MCF 10A (cell line): ENCODE results near the gene PADI1. TPM values are rescaled to one million over a fixed set of nuclear protein-coding genes. Genes with fewer than 3 reads are reported as not detected.

ENCODE experiments used
- BruUV-seq: library from RNA; stranded (reverse); fragments of 400-500 nt; replicated peaks from 2 replicates; lab custom pipeline; 2021; lab: Mats Ljungman, UMichigan
- CTCF ChIA-PET: fragments of 300-600 bp; sonication (Branson Sonifier 250); formaldehyde crosslinking; extraction: SDS; loops from one replicate; lab custom pipeline; 2021; ENCODE audit warnings: antibody characterized with exemption, inconsistent platforms; lab: Yijun Ruan, JAX
- POLR2A ChIA-PET: fragments of 300-600, 350-650 bp; sonication (Branson Sonifier 250); formaldehyde crosslinking; extraction: SDS; loops from one replicate; lab custom pipeline; 2020; ENCODE audit warnings: antibody characterized with exemption, inconsistent platforms; lab: Yijun Ruan, JAX
- DNase-seq: peaks from one replicate; pipeline ENCODE4 v3.0.0-alpha.2; 2018; ENCODE audit not compliant: unreplicated experiment
- H3K27ac Mint-ChIP-seq: one replicate; pipeline ENCODE4 v1.8.0; 2022; ENCODE audit warnings: mild to moderate bottlenecking, low read depth, mixed read lengths; ENCODE audit not compliant: unreplicated experiment
- H3K27me3 Mint-ChIP-seq: one replicate; pipeline ENCODE4 v1.8.0; 2022; ENCODE audit warnings: mixed read lengths; ENCODE audit not compliant: insufficient read depth, unreplicated experiment
- H3K36me3 Mint-ChIP-seq: one replicate; pipeline ENCODE4 v1.8.0; 2022; ENCODE audit warnings: mild to moderate bottlenecking, moderate library complexity, mixed read lengths; ENCODE audit not compliant: insufficient read depth, unreplicated experiment
- H3K4me1 Mint-ChIP-seq: one replicate; pipeline ENCODE4 v1.8.0; 2022; ENCODE audit warnings: mixed read lengths; ENCODE audit not compliant: insufficient read depth, unreplicated experiment
- H3K4me3 Mint-ChIP-seq: one replicate; pipeline ENCODE4 v1.8.0; 2022; ENCODE audit warnings: mild to moderate bottlenecking, moderate library complexity, mixed read lengths; ENCODE audit not compliant: unreplicated experiment
- H3K9me3 Mint-ChIP-seq: one replicate; pipeline ENCODE4 v1.8.0; 2022; ENCODE audit warnings: mixed read lengths; ENCODE audit not compliant: unreplicated experiment
- CTCF ChIP-seq: fragments of 200-600 bp; IDR thresholded peaks from one replicate; pipeline ENCODE4 v1.8.0; 2022; ENCODE audit warnings: antibody characterized with exemption, mild to moderate bottlenecking; ENCODE audit not compliant: unreplicated experiment
- intact Hi-C: fragments of 100-400 bp; cut with micrococcal nuclease; formaldehyde crosslinking; loops from 2 replicates; pipeline ENCODE4 v1.14.1; 2022
- total RNA-seq: library from RNA; stranded (reverse); gene quantifications from 2 replicates; pipeline ENCODE4 v1.2.3, GENCODE V29; 2022

The PADI1 gene
- total RNA-seq, 1 experiment from 2014 or later, result 0.58 TPM

- no TSS peak for BruUV-seq
- H3K36me3 Mint-ChIP-seq, result no peaks in the 10 kb centered on the region
- no peaks in the 10 kb centered on the region for H3K27me3 Mint-ChIP-seq
- H3K9me3 Mint-ChIP-seq, result no peaks in the 10 kb centered on the region
- ChIA-PET CTCF (interaction anchor here (1.0 to 2.0 kb wide), 2 partner anchors 20 to 140 kb away, joined by 3 to 10 read pairs; no protein-coding TSS in a partner anchor), POLR2A (interaction anchor here (0.6 to 1.5 kb wide), 2 partner anchors 138 to 221 kb away, joined by 3 to 5 read pairs; no protein-coding TSS in a partner anchor)
- no peak overlapping the region for H3K27ac Mint-ChIP-seq
- H3K4me3 Mint-ChIP-seq, result no peak overlapping the region
- H3K4me1 Mint-ChIP-seq, result peaks cover 4% of the 10 kb centered on the region
- DNase-seq, result no peak
- intact Hi-C loops, result no loop called here
- TF ChIP-seq CTCF, result no peak
Measured at GRCh38 chr1:17265950-17266349, 61.0 kb downstream of the PADI1 start.

- no peaks in the 10 kb centered on the region for H3K27me3 Mint-ChIP-seq
- no peak for DNase-seq
- H3K36me3 Mint-ChIP-seq, result peaks cover 6% of the 10 kb centered on the region
- H3K27ac Mint-ChIP-seq, result no peak overlapping the region
- no TSS peak for BruUV-seq
- intact Hi-C loops, result loop anchor here (10.0 kb wide), 2 partner anchors 134 to 146 kb away; no protein-coding TSS in a partner anchor
- H3K4me3 Mint-ChIP-seq, result no peak overlapping the region
- ChIA-PET CTCF (interaction anchor here (0.6 to 0.9 kb wide), 4 partner anchors 14 to 215 kb away, joined by 3 read pairs; no protein-coding TSS in a partner anchor), POLR2A (interaction anchor here (1.2 kb wide), 1 partner anchor 20 kb away, joined by 3 read pairs; no protein-coding TSS in a partner anchor)
- H3K9me3 Mint-ChIP-seq, result no peaks in the 10 kb centered on the region
- no peak for TF ChIP-seq CTCF
- no peaks in the 10 kb centered on the region for H3K4me1 Mint-ChIP-seq
Measured at GRCh38 chr1:17270891-17271765, 66.2 kb downstream of the PADI1 start.

- Mint-ChIP-seq H3K4me3 (no peak overlapping the region), H3K27ac (no peak overlapping the region), H3K4me1 (peaks cover 4% of the 10 kb centered on the region), H3K9me3 (no peaks in the 10 kb centered on the region), H3K27me3 (no peaks in the 10 kb centered on the region), H3K36me3 (peaks cover 6% of the 10 kb centered on the region)
- DNase-seq, result no peak
- no peak for TF ChIP-seq CTCF
- ChIA-PET CTCF (interaction anchor here (0.6 to 0.9 kb wide), 4 partner anchors 13 to 216 kb away, joined by 3 to 4 read pairs (median 3); no protein-coding TSS in a partner anchor), POLR2A (interaction anchor here (0.7 to 1.2 kb wide), 4 partner anchors 13 to 172 kb away, joined by 3 to 4 read pairs (median 4); no protein-coding TSS in a partner anchor)
- intact Hi-C loops, result loop anchor here (10.0 kb wide), 2 partner anchors 133 to 147 kb away; no protein-coding TSS in a partner anchor
- BruUV-seq, result no TSS peak
Measured at GRCh38 chr1:17272066-17272465, 67.1 kb downstream of the PADI1 start.

- BruUV-seq, result no TSS peak
- POLR2A ChIA-PET, result interaction anchor here (0.7 to 1.2 kb wide), 4 partner anchors 13 to 171 kb away, joined by 3 to 4 read pairs (median 4); no protein-coding TSS in a partner anchor
- Mint-ChIP-seq H3K4me1 (peaks cover 4% of the 10 kb centered on the region), H3K27me3 (no peaks in the 10 kb centered on the region), H3K36me3 (peaks cover 6% of the 10 kb centered on the region), H3K9me3 (no peaks in the 10 kb centered on the region), H3K4me3 (no peak overlapping the region), H3K27ac (no peak overlapping the region)
- intact Hi-C loops, result loop anchor here (10.0 kb wide), 2 partner anchors 132 to 148 kb away; no protein-coding TSS in a partner anchor
- CTCF ChIA-PET, result interaction anchor here (0.9 kb wide), 1 partner anchor 147 kb away, joined by 4 read pairs; no protein-coding TSS in a partner anchor
- DNase-seq, result no peak
- TF ChIP-seq CTCF, result no peak
Measured at GRCh38 chr1:17272646-17273045, 67.7 kb downstream of the PADI1 start.
